Naive thymus-derived CD8-positive, alpha-beta T cell (primary cell): ENCODE data around the gene SOCS7. TPM values are rescaled to one million over a fixed set of nuclear protein-coding genes. Genes with fewer than 3 reads are reported as not detected.

Source experiments
- ATAC-seq, 2 donors: fragments of 150-1000 bp; cut with Tn5 transposase in 1 of 2; sonication (Bioruptor Pico), chemical (Tn5 transposase) in 1 of 2; 1 replicate in 1 of 2; 2 replicates in 1 of 2; pipeline ENCODE4 v1.10.0; 2021; ENCODE audit warnings: mild to moderate bottlenecking in 2 of 2, moderate library complexity in 2 of 2
- POLR2A ChIA-PET: fragments of 350-600 bp; sonication (Branson Sonifier 250); formaldehyde crosslinking; loops from one replicate; lab custom pipeline; 2021; ENCODE audit warnings: antibody characterized with exemption; lab: Charles Lee
- DNase-seq, 10 donors: peaks; one replicate each; pipeline versions ENCODE4 v3.0.0 to v3.0.0-alpha.2; 2020 to 2022
- H3K27ac Mint-ChIP-seq, 10 donors: one replicate each; pipeline ENCODE4 v1.8.0; 2020 to 2022; ENCODE audit warnings: mild to moderate bottlenecking in 10 of 10, mixed read lengths in 10 of 10, moderate library complexity in 4 of 10, inconsistent platforms in 1 of 10
- H3K27me3 Mint-ChIP-seq, 5 donors: one replicate each; pipeline ENCODE4 v1.8.0; 2021 to 2022; ENCODE audit warnings: mixed read lengths in 5 of 5
- H3K36me3 Mint-ChIP-seq, 3 donors: one replicate each; pipeline ENCODE4 v1.8.0; 2020 to 2022; ENCODE audit warnings: mixed read lengths in 3 of 3, mild to moderate bottlenecking in 2 of 3, inconsistent platforms in 1 of 3
- H3K4me1 Mint-ChIP-seq, 4 donors: one replicate each; pipeline ENCODE4 v1.8.0; 2021 to 2022; ENCODE audit warnings: mixed read lengths in 4 of 4
- H3K4me3 Mint-ChIP-seq, 10 donors: one replicate each; pipeline ENCODE4 v1.8.0; 2020 to 2022; ENCODE audit warnings: mild to moderate bottlenecking in 10 of 10, mixed read lengths in 10 of 10, moderate library complexity in 6 of 10, inconsistent platforms in 1 of 10
- H3K9me3 Mint-ChIP-seq, 9 donors: one replicate each; pipeline ENCODE4 v1.8.0; 2020 to 2022; ENCODE audit warnings: mixed read lengths in 9 of 9, mild to moderate bottlenecking in 3 of 9, inconsistent platforms in 1 of 9, moderate library complexity in 1 of 9
- polyA plus RNA-seq, 3 donors: library from polyadenylated mRNA; unstranded; fragments of 300-500 nt; fragmentation: Illumina TruSeq; gene quantifications; one replicate each; pipeline ENCODE4 v1.2.3, GENCODE V29; 2021
- total RNA-seq, 8 experiments: library from RNA in 2 of 8; stranded (reverse) in 2 of 8; gene quantifications; one replicate each; pipeline ENCODE4 v1.2.3 and lab custom pipeline; 2021 to 2026

SOCS7 gene
- total and polyA plus RNA-seq, 5 experiments from 2014 or later: 0.66 to 21.7 (median 1.2) TPM

- peaks cover 15 to 27% (median 18%) of the 10 kb centered on the region in 4 donors for H3K4me1 Mint-ChIP-seq
- POLR2A ChIA-PET: no interaction called here
- H3K9me3 Mint-ChIP-seq: no peaks in the 10 kb centered on the region
- no peaks in the 10 kb centered on the region for H3K36me3 Mint-ChIP-seq
- ATAC-seq: no peak
- peak overlapping the region in 8 of 10 donors; percentile 17 to 84 (median 71) for H3K4me3 Mint-ChIP-seq
- peak overlapping the region in 3 of 10 donors; percentile 39 to 82 (median 63) for H3K27ac Mint-ChIP-seq
- no peak for DNase-seq
- H3K27me3 Mint-ChIP-seq: peaks cover 26 to 69% (median 39%) of the 10 kb centered on the region in 5 donors
Observed at GRCh38 chr17:38452719-38453118, 101.1 kb downstream of the SOCS7 start.

- ATAC-seq (no peak), DNase-seq (no peak)
- POLR2A ChIA-PET: no interaction called here
- Mint-ChIP-seq H3K27ac (no peak overlapping the region), H3K4me3 (peak overlapping the region in 1 of 10 donors; percentile 23), H3K9me3 (no peaks in the 10 kb centered on the region), H3K36me3 (no peaks in the 10 kb centered on the region), H3K4me1 (peaks cover 15 to 27% (median 18%) of the 10 kb centered on the region in 4 donors), H3K27me3 (peaks cover 26 to 72% (median 38%) of the 10 kb centered on the region in 5 donors)
Observed at GRCh38 chr17:38453951-38454421, 102.3 kb downstream of the SOCS7 start.

GRCh38 chr17:38454532-38454931 is 102.9 kb downstream of the SOCS7 start:
- peaks cover 15 to 27% (median 18%) of the 10 kb centered on the region in 4 donors for H3K4me1 Mint-ChIP-seq
- H3K4me3 Mint-ChIP-seq: peak overlapping the region in 7 of 10 donors; percentile 2 to 60 (median 28)
- no peaks in the 10 kb centered on the region for H3K9me3 Mint-ChIP-seq
- peak overlapping the region in 1 of 10 donors; percentile 25 for H3K27ac Mint-ChIP-seq
- POLR2A ChIA-PET: no interaction called here
- peaks cover 26 to 67% (median 38%) of the 10 kb centered on the region in 5 donors for H3K27me3 Mint-ChIP-seq
- DNase-seq (no peak), ATAC-seq (no peak)
- no peaks in the 10 kb centered on the region for H3K36me3 Mint-ChIP-seq

Other genes with a start within 250 kb of the SOCS7 start
- not detected for gene TBC1D3E, start 223.9 kb upstream of the SOCS7 start, total RNA-seq
- not detected for gene TBC1D3E, start 223.9 kb upstream of the SOCS7 start, polyA plus RNA-seq
- gene TBC1D3, start 159.3 kb upstream of the SOCS7 start, total RNA-seq: 1 to 10 TPM in 1 of 2 experiments, not detected in 1; 2.5 TPM
- gene TBC1D3, start 159.3 kb upstream of the SOCS7 start, polyA plus RNA-seq: not detected
- 10 to 100 TPM; 23.8 to 24.0 TPM for gene MRPL45, start 54.7 kb upstream of the SOCS7 start, total RNA-seq
- 10 to 100 TPM; 21.6 to 34.7 (median 26.0) TPM for gene MRPL45, start 54.7 kb upstream of the SOCS7 start, polyA plus RNA-seq
- under 1 TPM; 0.11 to 0.21 TPM for gene GPR179, start 7.9 kb upstream of the SOCS7 start, total RNA-seq
- not detected for gene GPR179, start 7.9 kb upstream of the SOCS7 start, polyA plus RNA-seq
- gene ARHGAP23, start 76.6 kb downstream of the SOCS7 start, total RNA-seq: not detected
- under 1 TPM in 1 of 3 donors, not detected in 2; 0.18 TPM for gene ARHGAP23, start 76.6 kb downstream of the SOCS7 start, polyA plus RNA-seq